Renal pelvis (tissue), 4 donors: ENCODE results near the gene OVOL2. TPM values are rescaled to one million over a fixed set of nuclear protein-coding genes. Genes with fewer than 3 reads are reported as not detected.

Experiments used
- DNase-seq: peaks from one replicate; pipeline ENCODE4 v3.0.0-alpha.2; 2013
- polyA plus RNA-seq, 3 donors: library from polyadenylated mRNA; unstranded; fragments of 120-200 nt; gene quantifications; one replicate each; pipeline ENCODE4 v1.2.1, GENCODE V29; 2013; ENCODE audit not compliant: insufficient read length in 3 of 3

Gene OVOL2
- polyA plus RNA-seq, 3 donors: 1.0 to 1.5 (median 1.1) TPM

DNA sequence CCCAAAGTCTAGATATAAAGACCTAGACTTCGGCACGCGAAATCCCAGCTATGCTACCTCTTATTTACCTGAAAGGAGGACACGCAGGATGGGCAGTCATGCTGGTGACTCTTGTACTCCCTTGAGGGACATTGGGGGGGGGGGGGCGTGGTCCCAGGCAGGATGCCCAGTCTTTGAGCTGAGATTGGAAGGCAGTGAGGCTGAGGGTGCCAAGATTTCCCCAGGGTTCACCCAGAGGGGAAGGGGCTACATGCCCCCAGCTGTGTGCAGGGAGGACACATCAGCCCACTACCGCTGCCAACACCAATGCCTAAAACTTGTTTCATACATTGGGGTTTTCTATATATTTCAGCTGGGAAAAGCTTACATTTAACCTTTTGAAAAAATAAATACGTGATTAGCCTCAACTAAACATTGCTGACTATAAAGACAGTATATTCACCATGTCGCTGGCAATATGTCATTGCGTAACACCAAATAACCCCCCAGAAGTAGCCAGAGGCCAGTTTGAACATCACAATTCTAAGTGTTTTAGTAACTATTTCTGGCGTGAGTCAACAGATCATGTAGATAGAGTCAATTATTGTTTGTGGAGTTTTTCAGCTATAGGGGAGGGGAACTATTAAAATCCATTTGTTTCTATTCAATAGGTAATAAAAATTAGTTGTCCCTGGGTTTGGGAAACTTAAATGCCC lies 67.3 kb downstream of the OVOL2 start:
- no peak for DNase-seq

DNA sequence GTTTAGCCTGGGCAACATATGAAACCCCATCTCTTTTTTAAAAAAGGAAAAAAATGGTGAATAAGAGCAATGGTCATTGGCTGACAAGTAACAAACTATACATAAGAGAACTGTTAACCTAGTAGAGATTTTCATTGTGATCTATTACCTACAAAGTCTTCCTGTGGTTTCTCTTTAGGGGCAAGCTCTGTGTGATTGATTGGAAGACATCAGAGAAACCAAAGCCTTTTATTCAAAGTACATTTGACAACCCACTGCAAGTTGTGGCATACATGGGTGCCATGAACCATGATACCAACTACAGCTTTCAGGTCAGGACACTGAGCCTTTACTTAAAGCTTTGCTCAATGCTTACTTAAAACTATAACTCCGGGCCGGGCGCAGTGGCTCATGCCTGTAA lies 69.7 kb downstream of the OVOL2 start:
- DNase-seq: no peak

DNA sequence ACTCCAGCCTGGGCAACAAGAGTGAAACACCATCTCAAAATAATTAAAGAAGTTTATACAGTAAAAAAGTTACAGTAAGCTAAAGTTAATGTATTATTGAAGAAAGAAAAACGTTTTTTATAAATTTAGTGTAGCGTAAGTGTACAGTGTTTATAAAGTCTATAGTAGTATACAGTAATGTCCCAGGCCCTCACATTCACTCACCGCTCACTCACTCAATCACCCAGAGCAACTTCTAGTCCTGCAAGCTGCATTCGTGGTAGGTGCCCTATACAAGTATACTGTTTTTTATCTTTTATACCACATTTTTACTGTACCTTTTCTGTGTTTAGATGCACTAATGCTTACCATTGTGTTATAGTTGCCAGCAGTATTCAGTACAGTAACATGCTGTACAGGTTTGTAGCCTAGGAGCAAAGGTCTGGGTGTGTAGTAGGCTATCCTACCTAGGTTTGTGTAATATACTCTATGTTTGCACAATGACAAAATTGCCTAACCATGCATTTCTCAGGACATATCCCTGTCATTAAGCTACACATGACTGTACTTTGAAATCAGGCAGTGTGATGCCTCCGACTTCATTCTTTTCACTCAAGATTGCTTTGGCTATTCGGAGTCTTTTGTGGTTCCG lies 72.2 kb downstream of the OVOL2 start:
- no peak for DNase-seq

DNA sequence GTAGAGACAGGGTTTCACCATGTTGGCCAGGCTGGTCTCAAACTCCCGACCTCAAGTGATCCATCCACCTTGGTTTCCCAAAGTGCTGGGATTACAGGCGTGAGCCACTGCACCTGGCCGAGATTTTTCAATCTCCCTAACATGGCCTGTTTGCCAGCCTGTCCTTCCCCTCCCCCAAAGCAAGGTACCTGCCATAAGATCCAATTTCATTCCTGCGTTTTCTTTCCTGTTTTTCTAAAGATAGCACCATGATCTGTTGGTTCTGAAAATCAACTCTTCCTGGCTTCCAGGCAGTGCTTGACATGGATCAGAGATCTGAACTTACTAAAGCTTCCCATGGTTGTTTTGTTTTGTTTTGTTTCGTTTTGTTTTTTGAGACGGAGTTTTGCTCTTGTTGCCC lies 81.4 kb downstream of the OVOL2 start:
- no peak for DNase-seq

Other genes with a start within 250 kb of the OVOL2 start
- gene SNX5, start 89.1 kb downstream of the OVOL2 start, polyA plus RNA-seq: 100 to 1,000 TPM; 202 to 251 (median 232) TPM
- 10 to 100 TPM; 38.9 to 47.0 (median 46.7) TPM for gene MGME1, start 88.9 kb downstream of the OVOL2 start, polyA plus RNA-seq
- 10 to 100 TPM; 28.2 to 30.2 (median 29.7) TPM for gene KAT14, start 79.9 kb upstream of the OVOL2 start, polyA plus RNA-seq
- gene PET117, start 79.9 kb upstream of the OVOL2 start, polyA plus RNA-seq: 10 to 100 TPM; 15.3 to 19.1 (median 15.8) TPM
- gene ZNF133, start 230.6 kb upstream of the OVOL2 start, polyA plus RNA-seq: 10 to 100 TPM; 27.7 to 35.8 (median 35.1) TPM